K562 (cell line): ENCODE data around the gene ROM1. TPM values are rescaled to one million over a fixed set of nuclear protein-coding genes. Genes with fewer than 3 reads are reported as not detected.

Source experiments
- ATAC-seq: fragments of 200-7000 bp; cut with Tn5 transposase; 3 replicates; pipeline ENCODE4 v1.9.1; 2020; ENCODE audit warnings: moderate library complexity
- BruUV-seq: library from RNA; stranded (reverse); fragments of 400-500 nt; replicated peaks from 2 replicates; lab custom pipeline; 2021; lab: Mats Ljungman, UMichigan
- CTCF ChIA-PET: fragments of 300-600 bp; formaldehyde crosslinking; extraction: SDS; loops from one replicate; lab custom pipeline; 2021; ENCODE audit warnings: low intra/inter-chr PET ratio; lab: Yijun Ruan, JAX
- POLR2A ChIA-PET: fragments of 300-600, 350-650 bp; sonication (Branson Sonifier 250); formaldehyde crosslinking; extraction: SDS; loops from one replicate; lab custom pipeline; 2021; ENCODE audit warnings: antibody characterized with exemption, inconsistent platforms; lab: Yijun Ruan, JAX
- DNase-seq, 4 experiments: peaks; one replicate each; pipeline versions ENCODE4 v3.0.0 to v3.0.0-alpha.2; 2011 to 2018; ENCODE audit warnings: low spot score in 3 of 4, mixed read lengths in 3 of 4; ENCODE audit errors: extremely low read depth in 1 of 4
- FAIRE-seq: peaks from 2 replicates; lab custom pipeline; 2011; peaks lifted over from hg19 to GRCh38; lab: Jason Lieb, UNC
- H2AFZ ChIP-seq: 2 replicates; pipeline ENCODE4 v1.6.0; 2011; ENCODE audit warnings: low read depth, low read length, control low read depth, inconsistent platforms
- H3K27ac ChIP-seq: fragments of 200-600 bp; 3 replicates; pipeline ENCODE4 v1.8.0; 2011; ENCODE audit warnings: low read depth, mild to moderate bottlenecking, control low read depth, inconsistent platforms, low read length, moderate library complexity, mixed read lengths; ENCODE audit errors: extremely low read depth
- H3K27me3 ChIP-seq, 2 experiments: fragments of 300-600 bp in 1 of 2; 2 replicates in 1 of 2; 3 replicates in 1 of 2; pipeline versions ENCODE4 v1.6.0 to v1.8.0; 2011; ENCODE audit warnings: inconsistent platforms in 2 of 2, low read length in 2 of 2, mild to moderate bottlenecking in 1 of 2, mixed read lengths in 1 of 2, moderate library complexity in 1 of 2; ENCODE audit not compliant: control insufficient read depth in 2 of 2, insufficient read depth in 2 of 2
- H3K36me3 ChIP-seq: fragments of 300-600 bp; 3 replicates; pipeline ENCODE4 v1.8.0; 2011; ENCODE audit warnings: mild to moderate bottlenecking, low read length, inconsistent platforms; ENCODE audit not compliant: control insufficient read depth, insufficient read depth
- H3K4me1 ChIP-seq, 2 experiments: fragments of 200-600 bp in 1 of 2; replicated peaks in 1 of 2; 2 replicates in 1 of 2; 3 replicates in 1 of 2; pipeline versions ENCODE4 v1.5.1 to v1.8.0; 2011; ENCODE audit warnings: inconsistent platforms in 2 of 2, low read length in 2 of 2, mild to moderate bottlenecking in 1 of 2, mixed read lengths in 1 of 2, moderate library complexity in 1 of 2; ENCODE audit not compliant: control insufficient read depth in 2 of 2, insufficient read depth in 2 of 2
- H3K4me2 ChIP-seq: 2 replicates; pipeline ENCODE4 v1.6.1; 2011; ENCODE audit warnings: low read length, control low read depth, inconsistent platforms, mixed read lengths; ENCODE audit not compliant: insufficient read depth
- H3K4me3 ChIP-seq: fragments of 200-600 bp; sonication (generic), shearing (Covaris generic); 2 replicates; pipeline ENCODE4 v1.5.1; 2016; ENCODE audit warnings: control low read depth, inconsistent platforms
- H3K79me2 ChIP-seq: fragments of 200-600 bp; 3 replicates; pipeline ENCODE4 v1.8.0; 2011; ENCODE audit warnings: low read length, inconsistent platforms; ENCODE audit not compliant: control insufficient read depth, insufficient read depth
- H3K9ac ChIP-seq, 2 experiments: 2 replicates each; pipeline versions ENCODE4 v1.6.0 to v1.6.1; 2011; ENCODE audit warnings: low read depth in 2 of 2, low read length in 2 of 2, control low read depth in 1 of 2, inconsistent platforms in 1 of 2, mild to moderate bottlenecking in 1 of 2, mixed read lengths in 1 of 2; ENCODE audit not compliant: insufficient read depth in 1 of 2
- H3K9me1 ChIP-seq: one replicate; pipeline ENCODE4 v1.6.0; 2011; ENCODE audit warnings: inconsistent platforms, mild to moderate bottlenecking, low read length, moderate library complexity; ENCODE audit not compliant: control insufficient read depth, insufficient read depth
- H3K9me3 ChIP-seq: replicated peaks from 2 replicates; pipeline ENCODE4 v1.5.1; 2011; ENCODE audit warnings: low read depth, low read length, inconsistent platforms; ENCODE audit not compliant: control insufficient read depth, insufficient read depth
- H4K20me1 ChIP-seq: replicated peaks from 2 replicates; pipeline ENCODE4 v1.6.1; 2011; ENCODE audit warnings: low read length, inconsistent platforms, mixed read lengths; ENCODE audit not compliant: control insufficient read depth, insufficient read depth
- ATF1 ChIP-seq, 2 experiments: fragments of 450-650 bp in 1 of 2; IDR thresholded peaks; 2 replicates each; pipeline ENCODE4 v1.6.1; 2016; ENCODE audit warnings: missing compliant biosample characterization in 1 of 2, missing genetic modification characterization in 1 of 2
- BHLHE40 ChIP-seq: IDR thresholded peaks from 2 replicates; pipeline ENCODE4 v1.6.1; 2011; ENCODE audit warnings: low read length, improper control_type of control experiment
- CBX3 ChIP-seq, 2 experiments: IDR thresholded peaks; 1 replicate in 1 of 2; 2 replicates in 1 of 2; pipeline ENCODE4 v1.6.1; 2012; ENCODE audit warnings: inconsistent platforms in 2 of 2, low read length in 2 of 2, borderline replicate concordance in 1 of 2, control low read depth in 1 of 2
- GATAD2A ChIP-seq: fragments of 450-650 bp; IDR thresholded peaks from 2 replicates; pipeline ENCODE4 v1.6.1; 2017
- HLTF ChIP-seq: fragments of 450-650 bp; IDR thresholded peaks from 2 replicates; pipeline ENCODE4 v1.6.1; 2016
- MYNN ChIP-seq, 2 experiments: sonication (generic); formaldehyde crosslinking in 1 of 2; IDR thresholded peaks; 2 replicates each; pipeline versions ENCODE4 v1.5.0 to v1.6.1; 2016 to 2020; ENCODE audit warnings: antibody characterized with exemption in 1 of 2, missing genetic modification reagents in 1 of 2
- NRF1 ChIP-seq, 2 experiments: fragments of 450-650 bp; IDR thresholded peaks in 1 of 2; conservative IDR thresholded peaks in 1 of 2; 2 replicates each; pipeline ENCODE4 v1.6.1; 2014; ENCODE audit warnings: mild to moderate bottlenecking in 2 of 2
- PHB ChIP-seq: fragments of 250-450 bp; sonication (Bioruptor Pico); IDR thresholded peaks from 2 replicates; pipeline ENCODE4 v1.5.0; 2021
- SMAD1 ChIP-seq: fragments of 150-350 bp; IDR thresholded peaks from 2 replicates; pipeline ENCODE4 v1.6.1; 2014; ENCODE audit warnings: low read length, low read depth; ENCODE audit not compliant: partially characterized antibody
- TEAD2 ChIP-seq: fragments of 450-650 bp; IDR thresholded peaks from 2 replicates; pipeline ENCODE4 v1.6.1; 2016; ENCODE audit warnings: missing genetic modification characterization, control low read depth, missing compliant biosample characterization
- ZBED1 ChIP-seq: IDR thresholded peaks from 2 replicates; pipeline ENCODE4 v1.6.1; 2014
- ZNF324 ChIP-seq: fragments of 250-450 bp; sonication (Bioruptor Pico); IDR thresholded peaks from 2 replicates; pipeline ENCODE4 v1.4.0; 2020; ENCODE audit warnings: mild to moderate bottlenecking
- ZNF644 ChIP-seq: fragments of 200-800 bp; sonication (Bioruptor generic); IDR thresholded peaks from 2 replicates; pipeline ENCODE4 v1.6.1; 2016; ENCODE audit warnings: low read depth, missing genetic modification characterization, missing compliant biosample characterization
- ZNF76 ChIP-seq: fragments of 250-450 bp; sonication (Bioruptor Pico); IDR thresholded peaks from 2 replicates; pipeline ENCODE4 v1.4.0; 2020; ENCODE audit warnings: mild to moderate bottlenecking, moderate library complexity, borderline replicate concordance
- WGBS: fragments of 100-300 bp; shearing (Covaris generic); methylation state at CpG from one replicate; pipeline ENCODE4 v1.1.6; 2016; ENCODE audit warnings: low coverage, mixed read lengths; ENCODE audit not compliant: insufficient coverage; ENCODE audit errors: missing lambda C conversion rate; 5-methylcytosine and 5-hydroxymethylcytosine counted together
- in situ Hi-C: fragments of 300-500 bp; cut with MboI; formaldehyde crosslinking; loops from 4 replicates; pipeline ENCODE4 v1.15.0; 2018; ENCODE audit warnings: inconsistent platforms, mixed read lengths
- intact Hi-C: fragments of 100-400 bp; cut with micrococcal nuclease; formaldehyde crosslinking; loops from 2 replicates; pipeline ENCODE4 v1.14.2; 2022
- polyA plus RNA-seq, 8 experiments: library from polyadenylated mRNA; depleted of rRNA in 4 of 8; stranded (reverse) in 5 of 8; unstranded in 3 of 8; fragments of >200 nt; fragmentation: Nextera tagmentation in 2 of 8; fragmentation: Illumina TruSeq in 1 of 8; extraction: Ambion mirVana in 2 of 8; extraction: Trizol in 1 of 8; gene quantifications; 2 replicates each; pipeline versions ENCODE4 v1.2.1 to v1.2.3, GENCODE V29; 2011 to 2014; ENCODE audit warnings: inconsistent platforms in 1 of 8, missing spikeins in 1 of 8
- total RNA-seq, 7 experiments: library from RNA; depleted of rRNA in 6 of 7; stranded (reverse); fragments of >200 nt in 6 of 7; fragmentation: Illumina TruSeq in 2 of 7; extraction: Trizol in 2 of 7; gene quantifications; 2 replicates each; pipeline versions ENCODE4 v1.2.1 to v1.2.3, GENCODE V29; 2011 to 2021; ENCODE audit warnings: low replicate concordance in 1 of 7
- TF ChIP-seq, protein P1 (sequence below): sonication (generic); formaldehyde crosslinking; IDR thresholded peaks from 2 replicates; pipeline ENCODE4 v1.9.0; 2022; ENCODE audit warnings: mild to moderate bottlenecking, missing genetic modification reagents
- TF ChIP-seq, protein P2 (sequence below): sonication (generic); formaldehyde crosslinking; IDR thresholded peaks from 2 replicates; pipeline ENCODE4 v1.9.0; 2022; ENCODE audit warnings: mild to moderate bottlenecking, missing genetic modification reagents
- TF ChIP-seq, protein P3 (sequence below): fragments of 200-800 bp; sonication (Bioruptor generic); IDR thresholded peaks from 2 replicates; pipeline ENCODE4 v1.6.1; 2017; ENCODE audit warnings: missing genetic modification characterization, missing compliant biosample characterization
- TF ChIP-seq, protein P4 (sequence below), 2 experiments: fragments of 450-650 bp in 1 of 2; sonication (generic) in 1 of 2; formaldehyde crosslinking; conservative IDR thresholded peaks; 2 replicates each; pipeline versions ENCODE4 v1.4.0 to v1.8.1; 2020 to 2022; ENCODE audit warnings: mild to moderate bottlenecking in 1 of 2, missing genetic modification reagents in 1 of 2

ROM1 gene
- total and polyA plus RNA-seq, 9 of the 15 experiments (the other 6 are each of a cell fraction or from before 2014, with no cell fraction given) = 0.75 to 4.0 (median 2.6) TPM

DNA sequence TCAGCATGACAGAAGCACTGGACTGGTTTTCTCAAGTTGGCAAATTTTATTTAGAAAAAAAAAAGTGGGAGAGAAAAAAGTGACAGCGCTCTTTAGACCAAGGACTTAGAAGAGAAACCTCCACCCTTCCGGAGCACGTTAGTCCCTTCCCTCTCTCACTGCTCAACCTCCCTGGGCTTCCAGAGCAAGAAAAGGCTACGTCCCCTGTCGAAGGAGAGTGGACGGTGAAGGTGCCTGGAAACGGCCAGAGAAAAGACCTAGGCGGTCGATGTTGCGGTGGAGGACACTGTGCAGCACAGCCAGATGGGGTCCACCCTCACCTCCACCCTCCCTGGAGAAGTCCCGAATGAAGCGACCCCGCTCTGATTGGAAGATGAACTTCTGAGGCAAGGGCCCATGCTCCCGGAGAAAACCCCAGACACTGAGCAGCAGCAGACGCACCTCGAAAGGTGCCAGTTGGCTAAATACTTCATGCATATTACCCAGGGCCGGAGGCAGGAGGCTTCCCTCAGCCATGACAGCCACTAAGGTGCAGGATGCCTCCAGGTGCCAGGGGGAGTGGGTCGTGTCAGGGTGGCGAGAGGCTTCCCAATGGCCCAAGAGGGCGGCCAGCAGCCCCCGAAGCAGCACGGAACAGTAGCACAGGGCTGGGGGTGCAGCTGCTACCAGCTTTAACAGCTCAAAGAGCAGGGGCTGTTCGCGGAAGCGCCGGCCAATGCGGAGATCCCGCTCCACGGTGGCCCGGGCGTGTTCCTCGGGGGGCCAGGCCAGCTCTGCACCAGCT, 34.0 kb downstream of the ROM1 start (continued):
- TF ChIP-seq MYNN (IDR thresholded peaks at IDR 0.05) (0 out of 2 replicates have a peak, but pooled peaks have one; percentile 19), MYNN (CRISPR knock-in tag; IDR thresholded peaks at IDR 0.05) (no peak), NRF1 (conservative IDR thresholded peaks at IDR 0.05 in 1 of 2, IDR thresholded peaks at IDR 0.05 in 1 of 2) (peak in 1 of 2 experiments; percentile 3; a peak in 1 of 4 replicates), ZNF76 (CRISPR knock-in tag) (no peak)
- TF ChIP-seq, all 486 proteins: peak for 6

DNA sequence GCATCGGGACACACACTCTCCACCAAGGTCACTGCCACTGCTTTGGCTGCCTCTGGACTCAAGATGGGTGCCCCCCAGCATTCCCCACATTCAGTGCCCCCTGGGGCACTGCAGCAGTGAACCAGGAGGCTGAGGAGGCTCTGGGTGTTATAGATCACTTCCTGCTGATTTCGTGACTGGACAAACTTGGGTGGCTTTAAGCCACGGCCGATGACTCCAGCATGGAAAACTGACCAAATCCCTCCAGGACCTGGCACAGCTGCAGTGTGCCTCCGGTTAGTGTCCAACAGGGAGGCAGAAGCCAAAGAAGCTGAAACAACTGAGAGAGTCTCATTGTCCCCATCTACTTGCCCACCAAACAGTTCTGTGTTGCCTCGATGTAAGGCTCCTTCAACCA, 34.5 kb downstream of the ROM1 start:
- 69% methylated on average over 6 of the region's 6 CpGs for WGBS
- Histone ChIP-seq H2AFZ (no peak overlapping the region), H3K27me3 (no peaks in the 10 kb centered on the region), H3K79me2 (peaks cover 67% of the 10 kb centered on the region), H3K4me2 (no peak overlapping the region), H3K9me1 (no peaks in the 10 kb centered on the region), H3K4me3 (no peak overlapping the region), H3K27ac (no peak overlapping the region; the same call in 2 of the 3 replicates), H3K36me3 (peaks cover 69% of the 10 kb centered on the region), H4K20me1 (peaks cover 20% of the 10 kb centered on the region), H3K9ac (peak overlapping the region in 1 of 2 experiments; percentile 85; a peak in 2 of 4 replicates), H3K9me3 (no peaks in the 10 kb centered on the region), H3K4me1 (peaks cover 15 to 43% of the 10 kb centered on the region in 2 experiments)
- ChIA-PET POLR2A (interaction anchor here (0.6 to 2.8 kb wide), 5 partner anchors 10 to 1043 kb away, joined by 3 to 40 read pairs (median 8); partner anchors contain the start of genes C11orf98, CSKMT, LBHD1 and UQCC3), CTCF (no interaction called here)
- FAIRE-seq = no peak
- in situ Hi-C loops (no loop called here), intact Hi-C loops (loop anchor here (2.0 kb wide), 2 partner anchors 17 to 35 kb away; partner anchors contain the start of genes C11orf98, CSKMT, EML3 and ROM1)
- no TSS peak for BruUV-seq
- no peak for ATAC-seq
- DNase-seq = no peak
- TF ChIP-seq, protein P1, sequence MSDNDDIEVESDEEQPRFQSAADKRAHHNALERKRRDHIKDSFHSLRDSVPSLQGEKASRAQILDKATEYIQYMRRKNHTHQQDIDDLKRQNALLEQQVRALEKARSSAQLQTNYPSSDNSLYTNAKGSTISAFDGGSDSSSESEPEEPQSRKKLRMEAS (CRISPR knock-in tag) = no peak
- no peak for TF ChIP-seq SMAD1
- TF ChIP-seq, protein P2, sequence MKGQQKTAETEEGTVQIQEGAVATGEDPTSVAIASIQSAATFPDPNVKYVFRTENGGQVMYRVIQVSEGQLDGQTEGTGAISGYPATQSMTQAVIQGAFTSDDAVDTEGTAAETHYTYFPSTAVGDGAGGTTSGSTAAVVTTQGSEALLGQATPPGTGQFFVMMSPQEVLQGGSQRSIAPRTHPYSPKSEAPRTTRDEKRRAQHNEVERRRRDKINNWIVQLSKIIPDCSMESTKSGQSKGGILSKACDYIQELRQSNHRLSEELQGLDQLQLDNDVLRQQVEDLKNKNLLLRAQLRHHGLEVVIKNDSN (CRISPR knock-in tag) = no peak
- TF ChIP-seq ZNF644 (tag) = no peak
- TF ChIP-seq GATAD2A = no peak
- TF ChIP-seq, protein P3, sequence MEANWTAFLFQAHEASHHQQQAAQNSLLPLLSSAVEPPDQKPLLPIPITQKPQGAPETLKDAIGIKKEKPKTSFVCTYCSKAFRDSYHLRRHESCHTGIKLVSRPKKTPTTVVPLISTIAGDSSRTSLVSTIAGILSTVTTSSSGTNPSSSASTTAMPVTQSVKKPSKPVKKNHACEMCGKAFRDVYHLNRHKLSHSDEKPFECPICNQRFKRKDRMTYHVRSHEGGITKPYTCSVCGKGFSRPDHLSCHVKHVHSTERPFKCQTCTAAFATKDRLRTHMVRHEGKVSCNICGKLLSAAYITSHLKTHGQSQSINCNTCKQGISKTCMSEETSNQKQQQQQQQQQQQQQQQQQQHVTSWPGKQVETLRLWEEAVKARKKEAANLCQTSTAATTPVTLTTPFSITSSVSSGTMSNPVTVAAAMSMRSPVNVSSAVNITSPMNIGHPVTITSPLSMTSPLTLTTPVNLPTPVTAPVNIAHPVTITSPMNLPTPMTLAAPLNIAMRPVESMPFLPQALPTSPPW = no peak
- TF ChIP-seq PHB (CRISPR knock-in tag) = no peak
- no peak for TF ChIP-seq ZNF324 (CRISPR knock-in tag)
- no peak for TF ChIP-seq HLTF
- TF ChIP-seq TEAD2 (tag) = no peak
- no peak for TF ChIP-seq ATF1 (CRISPR knock-in tag; IDR thresholded peaks at IDR 0.05)
- TF ChIP-seq ATF1 (tag; IDR thresholded peaks at IDR 0.05) = no peak
- TF ChIP-seq, protein P4, sequence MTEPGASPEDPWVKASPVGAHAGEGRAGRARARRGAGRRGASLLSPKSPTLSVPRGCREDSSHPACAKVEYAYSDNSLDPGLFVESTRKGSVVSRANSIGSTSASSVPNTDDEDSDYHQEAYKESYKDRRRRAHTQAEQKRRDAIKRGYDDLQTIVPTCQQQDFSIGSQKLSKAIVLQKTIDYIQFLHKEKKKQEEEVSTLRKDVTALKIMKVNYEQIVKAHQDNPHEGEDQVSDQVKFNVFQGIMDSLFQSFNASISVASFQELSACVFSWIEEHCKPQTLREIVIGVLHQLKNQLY (CRISPR knock-in tag; conservative IDR thresholded peaks at IDR 0.05) = no peak
- TF ChIP-seq CBX3 (IDR thresholded peaks at IDR 0.05; ENCODE audit: borderline replicate concordance in 1 of 2, low read length in 2 of 2) = no peak
- TF ChIP-seq BHLHE40 = no peak
- TF ChIP-seq ZBED1 = no peak
